AG20443 (cell line): ENCODE data around the gene OTOF.

Source experiments
- DNase-seq: peaks from one replicate; pipeline ENCODE4 v3.0.0; 2012; ENCODE audit warnings: low spot score, mixed read lengths

OTOF gene

GRCh38 chr2:26407526-26407925, 70.4 kb downstream of the OTOF start:
- no peak for DNase-seq
